GM19467 (cell line): ENCODE data around the gene RFX1.
"Not testable (repeated sequence)": the region's sequence is repeated elsewhere in the genome, so short reads cannot be mapped to it uniquely, and the experiment has no call there.

Experiments used
- ATAC-seq: cut with Tn5 transposase; IDR thresholded peaks from one replicate; pipeline ENCODE4 v1.9.1; 2021; ENCODE audit warnings: mild to moderate bottlenecking, moderate library complexity; ENCODE audit not compliant: unreplicated experiment

The RFX1 gene

DNA sequence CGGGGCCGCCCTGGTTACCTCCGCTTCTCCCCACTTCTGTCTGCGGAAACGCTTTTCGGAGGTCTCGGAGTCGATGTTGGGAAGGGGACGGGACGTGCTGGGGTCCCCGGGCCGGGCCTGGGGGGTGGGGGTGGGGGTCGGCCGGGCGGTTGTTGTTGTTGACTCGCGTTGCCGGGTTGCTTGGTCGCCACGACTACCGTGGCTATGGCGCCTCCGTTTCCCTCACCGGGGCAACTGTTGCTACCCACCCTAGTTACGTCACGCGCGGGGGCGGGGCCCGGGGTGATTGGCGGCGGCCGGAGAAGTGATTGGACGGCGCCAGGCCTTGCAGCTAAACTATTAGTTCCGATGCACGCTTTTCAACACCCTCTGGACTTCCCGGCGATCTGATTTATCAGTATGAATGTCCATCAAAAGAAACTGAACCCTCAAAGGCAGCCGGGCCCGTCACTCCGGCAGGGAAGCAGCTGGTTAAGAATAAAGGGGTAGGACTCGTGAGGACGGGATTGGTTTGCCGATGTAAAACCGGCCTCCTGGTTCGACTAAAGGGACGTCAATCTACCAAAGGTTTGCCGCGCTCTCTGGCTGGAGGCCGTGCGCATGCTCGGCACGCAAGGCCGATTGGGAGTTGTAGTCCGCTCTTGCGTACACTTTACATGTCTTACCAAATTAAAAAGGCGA is at the start of gene RFX1:
Gene RFX1 (minus strand): TSS at position 236 of the 681 bp plus-strand sequence. CDS start 12,477 bp downstream, outside the sequence.
- peak; percentile 65 for ATAC-seq

DNA sequence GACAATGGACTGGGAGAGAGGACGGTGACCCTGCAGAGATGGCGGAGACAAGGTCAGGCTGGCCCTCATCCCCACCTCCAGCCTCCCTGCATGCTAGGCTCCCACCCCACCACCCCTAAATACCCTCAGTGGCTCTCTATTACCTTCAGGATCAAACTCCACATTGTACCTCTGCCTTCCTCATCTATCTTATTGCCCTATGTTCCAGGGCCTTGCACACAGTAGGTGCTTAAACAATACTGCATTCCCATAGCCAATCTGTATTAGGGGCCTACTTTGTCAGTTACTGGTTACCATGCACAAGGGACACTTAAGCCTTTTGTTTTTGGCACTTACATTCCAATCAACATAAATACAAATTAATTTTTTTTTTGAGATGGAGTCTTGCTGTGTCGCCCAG is 49.3 kb upstream of the RFX1 start:
- ATAC-seq: no peak

DNA sequence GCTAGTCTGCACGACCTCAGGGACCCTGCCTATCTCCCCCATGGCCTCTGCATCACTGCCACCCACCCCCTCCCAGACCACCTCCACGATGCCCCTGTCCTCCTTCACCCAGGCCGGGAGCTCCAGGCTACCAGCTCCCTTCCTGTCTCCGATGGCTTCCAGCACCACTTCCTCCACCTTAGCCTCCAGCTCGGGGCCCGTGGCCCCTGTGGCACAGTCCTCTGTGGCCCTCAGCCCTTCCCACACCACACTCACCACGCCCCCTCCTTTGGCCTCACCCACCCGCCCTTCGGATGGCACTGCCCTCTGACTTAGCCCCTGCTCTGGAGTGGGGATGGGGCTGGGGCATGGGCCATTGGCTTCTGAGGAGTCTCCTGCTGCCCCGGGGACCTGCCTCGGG is 48.6 kb upstream of the RFX1 start:
- no peak for ATAC-seq

DNA sequence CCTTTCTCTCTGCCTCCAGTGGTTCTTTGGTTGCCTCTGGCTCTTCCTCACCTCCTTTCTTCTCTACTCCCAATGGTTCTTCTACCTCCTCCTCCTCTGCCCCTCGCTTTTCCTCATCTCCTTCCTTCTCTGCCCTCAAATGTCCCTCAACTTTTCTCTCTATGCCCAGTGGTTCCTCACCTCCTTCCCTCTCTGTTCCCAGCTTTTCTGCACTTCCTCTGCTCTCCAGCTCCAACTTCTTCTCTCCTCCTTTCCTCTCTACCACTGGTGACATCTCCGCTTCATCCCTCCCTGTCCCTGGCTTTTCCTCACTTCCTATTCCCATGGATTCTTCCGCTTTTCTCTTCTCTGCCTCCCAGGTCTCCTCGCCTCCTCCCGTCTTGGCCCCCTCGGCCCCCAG is 48.0 kb upstream of the RFX1 start:
- no peak for ATAC-seq

DNA sequence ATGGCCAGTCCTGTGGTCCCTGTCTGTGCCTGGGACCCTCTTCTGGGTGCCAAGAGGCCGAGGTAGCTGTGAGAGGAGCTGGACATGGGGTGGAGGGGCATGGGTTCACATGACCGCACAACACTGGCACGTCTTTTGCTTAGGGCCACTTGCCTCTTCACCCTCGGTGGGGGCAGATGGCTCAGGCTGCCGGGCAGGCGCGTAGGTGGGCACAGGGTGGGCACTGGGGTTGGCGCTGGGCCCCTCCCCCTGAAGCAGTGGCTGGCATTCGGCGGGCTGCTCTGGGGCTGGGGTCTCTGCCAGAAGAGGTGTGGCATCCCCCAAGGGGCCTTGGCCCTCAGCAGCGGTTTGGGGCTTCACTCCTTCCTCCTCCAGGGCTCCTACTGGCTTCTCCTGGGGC is 47.4 kb upstream of the RFX1 start:
- ATAC-seq: no peak

DNA sequence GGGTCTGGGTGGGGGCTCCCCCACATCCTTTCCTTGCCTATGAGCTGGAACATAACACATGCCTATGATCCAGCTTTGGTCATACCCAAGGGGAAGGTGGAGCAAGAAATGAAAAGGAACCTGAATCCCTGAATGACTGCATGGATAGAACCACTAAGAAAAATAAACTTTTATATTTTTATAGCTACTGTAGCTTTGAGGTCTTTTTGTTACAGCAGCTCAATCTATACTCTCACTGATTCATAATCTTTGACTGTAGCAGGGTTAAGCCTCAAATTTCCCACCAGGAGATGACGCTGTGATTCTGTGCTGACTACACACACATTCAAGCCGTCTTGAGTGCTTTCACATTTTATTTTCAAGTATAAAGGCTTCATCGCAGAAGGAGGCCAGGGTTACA is 46.9 kb upstream of the RFX1 start:
- ATAC-seq: no peak

DNA sequence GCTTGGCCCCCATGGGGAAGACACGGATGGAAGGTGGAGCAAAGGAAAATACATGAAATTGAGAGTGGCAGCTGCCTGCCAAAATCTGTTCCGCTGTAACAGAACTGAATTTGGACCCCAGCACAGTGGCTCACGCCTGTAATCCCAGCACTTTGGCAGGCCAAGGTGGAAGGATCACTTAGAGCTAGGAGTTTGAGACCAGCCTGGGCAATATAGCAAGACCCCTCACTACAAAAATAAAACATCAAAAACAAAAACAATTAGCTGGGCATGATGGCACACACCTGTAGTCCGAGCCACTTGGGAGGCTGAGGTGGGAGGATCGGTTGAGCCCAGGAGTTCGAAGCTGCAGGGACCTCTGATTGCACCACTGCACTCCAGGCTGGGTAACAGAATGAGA is 46.4 kb upstream of the RFX1 start:
- ATAC-seq: no peak

DNA sequence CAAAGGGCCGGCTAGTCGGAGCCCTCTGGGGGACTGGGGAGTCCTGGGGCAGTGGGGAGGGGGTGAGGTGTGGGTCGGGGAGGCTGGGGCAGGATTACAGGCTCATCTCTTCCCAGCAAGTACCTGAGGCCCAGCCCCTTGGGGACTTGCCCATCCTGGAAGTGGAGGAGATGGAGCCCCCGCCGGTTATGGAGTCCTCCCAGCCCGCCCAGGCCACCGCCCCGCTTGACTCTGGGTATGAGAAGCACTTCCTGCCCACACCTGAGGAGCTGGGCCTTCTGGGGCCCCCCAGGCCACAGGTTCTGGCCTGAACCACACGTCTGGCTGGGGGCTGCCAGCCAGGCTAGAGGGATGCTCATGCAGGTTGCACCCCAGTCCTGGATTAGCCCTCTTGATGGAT is 45.9 kb upstream of the RFX1 start:
- no peak for ATAC-seq

DNA sequence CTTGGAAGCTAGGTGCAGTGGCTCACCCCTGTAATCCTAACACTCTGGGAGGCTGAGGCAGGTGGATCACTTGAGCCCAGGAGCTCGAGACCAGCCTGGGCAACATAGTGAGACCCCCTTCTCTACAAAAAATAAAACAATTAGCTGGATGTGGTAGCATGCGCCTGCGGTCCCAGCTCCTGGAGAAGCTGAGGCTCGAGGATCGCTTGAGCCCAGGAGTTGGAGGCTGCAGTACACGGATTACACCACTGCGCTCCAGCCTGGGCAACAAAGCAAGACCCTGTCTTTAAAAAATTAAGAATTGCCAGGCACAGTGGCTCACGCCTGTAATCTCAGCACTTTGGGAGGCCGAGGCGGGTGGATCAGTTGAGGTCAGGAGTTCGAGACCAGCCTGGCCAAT is 44.8 kb upstream of the RFX1 start:
- not testable (repeated sequence) for ATAC-seq

DNA sequence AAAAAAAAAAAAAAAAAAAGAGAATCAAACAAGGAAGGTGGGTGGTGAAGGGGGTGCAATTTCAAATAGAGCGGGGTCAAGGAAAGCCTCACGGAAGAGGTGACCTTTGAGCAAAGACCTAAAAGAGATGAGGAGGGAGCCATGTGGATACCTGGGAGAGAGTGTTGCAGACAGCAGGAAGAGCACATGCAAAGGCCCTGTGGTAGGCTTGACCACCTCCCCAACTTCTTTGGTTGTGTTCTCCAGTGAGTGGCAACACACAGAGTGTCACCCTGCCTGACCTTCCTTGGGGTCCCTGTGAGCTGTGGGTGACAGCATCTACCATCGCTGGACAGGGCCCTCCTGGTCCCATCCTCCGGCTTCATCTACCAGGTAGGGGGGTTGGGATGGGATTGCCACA is 44.4 kb upstream of the RFX1 start:
- ATAC-seq: no peak

DNA sequence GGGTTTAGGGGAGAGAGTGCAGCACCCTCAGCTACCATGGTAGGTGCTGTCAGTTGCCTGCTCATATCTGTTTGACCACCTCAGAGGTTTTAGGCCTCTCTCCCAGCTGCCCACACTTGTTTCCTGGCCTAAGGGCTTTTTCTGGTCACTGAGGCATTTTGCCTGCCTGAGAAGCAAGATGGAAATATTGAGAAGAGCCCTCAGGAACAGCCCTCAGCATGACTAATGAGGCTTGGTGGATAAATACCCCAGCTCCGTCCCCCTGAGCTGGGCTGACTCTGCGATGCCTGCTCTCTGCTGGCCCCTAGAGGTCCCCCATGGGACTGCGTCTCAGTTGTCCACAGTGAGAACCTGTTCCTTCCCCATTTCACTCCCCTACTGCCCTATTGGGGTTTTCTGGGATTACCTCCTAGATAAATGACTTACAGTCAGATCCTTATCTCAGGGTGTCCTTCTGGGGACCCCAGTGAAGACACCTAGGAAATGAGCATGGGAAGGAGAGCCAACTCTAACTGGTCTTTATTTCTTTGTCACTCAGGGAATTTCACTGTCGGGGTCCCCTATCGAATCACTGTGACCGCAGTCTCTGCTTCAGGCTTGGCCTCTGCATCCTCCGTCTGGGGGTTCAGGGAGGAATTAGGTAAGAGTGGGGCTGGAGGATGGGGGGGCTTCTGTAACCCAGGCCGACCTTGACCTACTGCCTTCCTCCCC is 42.5 kb upstream of the RFX1 start:
- ATAC-seq: no peak

DNA sequence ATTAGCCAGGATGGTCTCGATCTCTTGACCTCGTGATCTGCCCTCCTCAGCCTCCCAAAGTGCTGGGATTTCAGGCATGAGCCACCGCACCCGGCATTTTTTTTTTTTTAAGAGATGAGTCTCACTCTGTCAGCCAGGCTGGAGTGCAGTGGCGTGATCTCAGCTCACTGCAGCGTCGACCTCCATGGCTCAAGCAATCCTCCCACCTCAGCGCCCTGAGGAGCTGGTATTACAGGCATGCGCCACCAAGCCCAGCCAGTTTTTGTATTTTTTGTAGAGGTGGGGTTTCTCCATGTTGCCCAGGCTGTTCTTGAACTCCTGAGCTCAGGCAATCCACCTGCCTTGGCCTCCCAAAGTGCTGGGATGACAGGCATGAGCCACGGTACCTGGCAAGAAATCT is 41.7 kb upstream of the RFX1 start:
- not testable (repeated sequence) for ATAC-seq

DNA sequence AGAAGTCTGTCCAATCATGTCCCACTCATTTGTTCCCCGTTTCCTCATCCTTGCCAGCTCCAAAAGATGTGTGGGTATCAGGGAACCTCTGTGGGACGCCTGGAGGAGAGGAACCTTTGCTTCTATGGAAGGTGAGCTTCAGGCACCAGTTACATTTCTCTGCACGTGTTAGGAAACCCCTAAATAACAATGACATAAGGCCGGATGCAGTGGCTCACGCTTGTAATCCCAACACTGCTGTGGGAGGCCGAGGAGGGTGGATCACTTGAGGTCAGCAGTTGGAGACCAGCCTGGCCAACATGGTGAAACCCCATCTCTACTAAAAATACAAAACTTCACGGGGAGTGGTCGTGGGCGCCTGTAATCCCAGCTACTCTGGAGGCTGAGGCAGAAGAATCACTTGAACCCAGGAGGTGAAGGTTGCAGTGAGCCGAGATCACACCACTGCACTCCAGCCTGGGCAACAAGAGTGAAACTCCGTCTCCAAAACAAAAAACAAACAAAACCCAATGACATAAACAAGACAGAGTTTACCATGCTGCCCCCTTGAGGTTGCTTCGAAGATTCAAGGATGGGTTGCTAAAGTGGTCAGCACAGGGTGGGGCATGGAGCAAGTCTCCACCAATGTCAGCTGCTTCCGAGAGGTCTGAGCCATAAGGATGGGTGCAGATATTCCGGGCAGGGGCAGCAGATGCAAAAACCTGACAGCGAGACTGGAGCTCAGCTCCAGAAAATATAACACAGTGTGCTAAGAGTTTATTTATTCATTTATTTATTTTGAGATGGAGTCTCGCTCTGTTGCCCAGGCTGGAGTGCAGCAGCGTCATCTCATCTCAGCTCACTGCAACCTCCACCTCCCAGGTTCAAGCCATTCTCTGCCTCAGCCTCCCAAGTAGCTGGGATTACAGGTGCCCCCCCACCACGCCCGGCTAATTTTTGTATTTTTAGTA is 36.8 kb upstream of the RFX1 start:
- not testable (repeated sequence) for ATAC-seq

DNA sequence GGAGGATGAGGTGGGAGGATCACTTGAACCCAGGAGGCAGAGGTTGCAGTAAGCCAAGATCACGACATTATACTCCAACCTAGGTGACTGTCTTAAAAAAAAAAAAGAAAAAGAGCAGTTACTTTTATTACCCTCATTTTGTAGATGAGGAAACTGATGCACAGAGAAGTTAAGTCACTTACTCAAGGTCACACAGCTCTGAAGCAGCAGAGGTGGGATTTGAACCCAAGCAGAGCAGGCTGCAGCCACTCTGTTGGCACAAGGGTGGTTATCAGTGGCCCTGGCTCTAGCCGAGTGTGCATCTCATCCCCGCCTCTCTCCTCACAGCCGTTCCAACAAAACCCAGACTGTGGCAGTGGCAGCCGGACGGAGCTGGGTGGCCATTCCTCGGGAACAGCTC is 33.1 kb upstream of the RFX1 start:
- ATAC-seq: no peak

DNA sequence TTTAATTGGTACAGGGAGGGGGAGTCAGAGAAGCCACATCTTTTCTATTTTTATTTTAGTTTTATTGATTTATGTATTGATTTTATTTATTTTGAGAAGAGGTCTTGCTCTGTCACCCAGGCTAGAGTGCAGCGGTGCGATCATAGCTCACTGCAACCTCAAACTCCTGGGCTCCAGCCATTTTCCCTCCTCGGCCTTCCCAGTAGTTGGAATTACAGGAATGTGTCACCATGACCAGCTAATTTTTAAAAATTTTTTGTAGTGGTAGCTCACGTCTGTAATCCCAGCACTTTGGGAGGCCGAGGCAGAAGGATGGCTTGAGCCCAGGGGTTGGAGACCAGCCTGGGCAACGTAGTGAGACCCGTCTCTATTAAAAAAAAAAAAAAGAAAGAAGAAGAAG is 29.6 kb upstream of the RFX1 start:
- ATAC-seq: no peak

DNA sequence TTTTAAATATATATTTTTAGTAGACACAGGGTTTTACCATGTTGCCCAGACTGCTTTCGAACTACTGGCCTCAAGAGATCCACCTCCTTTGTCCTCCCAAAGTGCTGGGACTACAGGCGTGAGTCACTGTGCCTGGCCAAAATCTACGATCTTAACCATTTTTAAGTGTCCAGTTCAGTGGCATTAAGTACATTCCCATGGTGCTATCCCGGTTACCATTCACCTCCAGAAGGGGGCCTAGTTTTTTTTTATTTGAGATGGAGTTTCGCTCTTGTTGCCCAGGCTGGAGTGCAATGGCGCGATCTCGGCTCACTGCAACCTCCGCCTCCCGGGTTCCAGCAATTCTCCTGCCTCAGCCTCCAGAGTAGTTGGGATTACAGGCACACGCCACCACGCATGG is 29.0 kb upstream of the RFX1 start:
- ATAC-seq: not testable (repeated sequence)

DNA sequence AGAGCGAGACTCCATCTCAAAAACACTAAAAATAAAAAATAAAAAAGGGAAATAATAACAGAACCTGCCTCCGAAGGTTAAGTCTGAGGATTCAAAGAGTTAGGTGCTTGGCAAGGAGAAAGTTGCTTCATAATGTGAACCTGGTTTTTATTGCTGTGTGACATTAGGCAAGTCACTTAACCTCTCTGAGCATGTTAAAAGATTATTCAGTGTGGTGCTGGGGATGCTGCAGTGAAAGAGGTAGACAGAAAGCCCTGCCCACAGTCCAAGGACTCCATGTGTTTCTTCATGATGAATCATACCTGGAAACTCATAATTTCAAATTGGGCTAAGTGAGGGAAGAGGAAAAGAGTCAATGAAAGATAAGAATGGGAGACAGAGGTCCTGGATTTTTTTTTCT is 27.8 kb upstream of the RFX1 start:
- no peak for ATAC-seq

DNA sequence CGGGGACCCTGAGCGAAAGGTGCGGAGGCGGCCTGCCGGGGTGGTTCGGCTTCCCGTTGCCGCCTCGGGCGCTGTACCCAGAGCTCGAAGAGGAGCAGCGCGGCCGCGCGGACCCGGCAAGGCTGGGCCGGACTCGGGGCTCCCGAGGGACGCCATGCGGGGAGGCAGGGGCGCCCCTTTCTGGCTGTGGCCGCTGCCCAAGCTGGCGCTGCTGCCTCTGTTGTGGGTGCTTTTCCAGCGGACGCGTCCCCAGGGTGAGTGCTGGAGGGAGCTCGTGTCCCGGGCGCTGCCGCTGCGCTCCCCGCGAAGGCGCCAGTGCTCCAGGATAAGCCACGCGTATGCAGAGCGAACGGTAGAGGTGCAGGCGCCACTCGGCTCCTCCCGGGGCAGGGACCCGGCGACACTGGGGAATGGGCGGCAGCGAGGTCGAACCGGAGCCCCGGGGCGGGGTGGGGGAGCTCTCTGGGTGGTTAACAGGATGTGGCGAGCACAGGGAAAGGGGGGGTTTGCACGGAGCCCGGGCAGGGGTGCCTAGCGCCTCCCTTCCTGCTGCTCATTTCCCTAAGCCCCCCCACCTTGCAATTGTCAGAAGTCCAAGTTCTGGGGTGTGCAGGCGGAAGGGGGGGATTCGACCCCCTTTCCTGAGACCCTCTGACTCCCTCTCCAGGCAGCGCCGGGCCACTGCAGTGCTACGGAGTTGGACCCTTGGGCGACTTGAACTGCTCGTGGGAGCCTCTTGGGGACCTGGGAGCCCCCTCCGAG is 25.8 kb upstream of the RFX1 start, which contains the start of gene IL27RA:
Gene IL27RA (plus strand): TSS at position 44 of the 762 bp plus-strand sequence. CDS start 111 bp downstream, at position 155.
- peak; percentile 43 for ATAC-seq

DNA sequence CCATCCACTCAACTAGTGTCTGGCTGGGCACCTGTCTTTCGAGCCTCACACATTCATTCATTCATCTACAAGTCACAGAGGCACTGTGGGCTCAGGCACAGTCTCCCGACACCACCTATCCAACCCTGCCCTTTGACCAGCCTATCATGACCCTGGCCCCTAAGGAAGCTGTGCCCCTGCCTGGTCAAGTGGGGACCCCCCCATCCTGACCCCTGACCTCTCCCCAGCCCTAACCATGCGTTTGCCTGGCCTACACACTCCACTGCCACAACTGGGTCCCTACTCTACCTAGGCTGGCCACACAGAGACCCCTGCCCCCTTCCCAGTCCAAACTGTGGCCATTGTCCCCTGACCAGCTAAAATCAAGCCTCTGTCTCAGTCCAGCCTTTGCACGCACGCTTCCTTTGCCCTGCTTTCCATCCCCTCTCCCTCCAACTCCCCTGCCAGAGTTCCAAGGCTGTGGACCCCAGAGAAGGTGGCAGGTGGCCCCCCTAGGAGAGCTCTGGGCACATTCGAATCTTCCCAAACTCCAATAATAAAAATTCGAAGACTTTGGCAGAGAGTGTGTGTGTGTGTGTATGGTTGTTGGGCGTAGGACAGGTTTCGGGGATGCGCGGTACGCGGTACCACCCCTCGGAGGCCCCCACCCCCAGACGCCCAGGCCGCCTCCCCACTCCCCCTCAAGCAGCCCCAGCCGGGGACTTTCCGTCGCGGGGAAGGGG is 25.0 kb upstream of the RFX1 start:
- ATAC-seq: no peak

DNA sequence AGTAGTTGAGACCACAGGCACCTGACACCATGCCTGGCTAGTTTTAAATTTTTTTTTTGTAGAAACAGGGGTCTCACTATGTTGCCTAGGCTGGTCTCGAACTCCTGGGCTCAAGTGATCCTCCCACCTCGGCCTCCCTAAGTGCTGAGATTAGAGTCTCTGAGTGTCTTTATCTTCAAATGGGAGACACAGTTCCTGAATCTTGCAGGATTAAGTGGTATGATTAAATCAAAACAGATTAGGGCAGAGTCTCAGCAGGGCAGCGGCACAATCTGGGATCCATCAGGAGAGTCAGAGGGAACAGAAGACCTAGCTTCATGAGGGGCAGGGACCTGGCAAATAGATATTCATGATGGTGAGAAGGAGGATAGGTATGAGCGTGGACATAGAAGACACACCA is 22.8 kb upstream of the RFX1 start:
- no peak for ATAC-seq
